ENCODE measurements around the gene FAM200A. TPM values are rescaled to one million over a fixed set of nuclear protein-coding genes. Genes with fewer than 3 reads are reported as not detected.
"Not testable (repeated sequence)": the region's sequence is repeated elsewhere in the genome, so short reads cannot be mapped to it uniquely, and the experiment has no call there.

FAM200A gene
- total RNA-seq, 4 donors from 2014 or later: 2.1 to 3.8 (median 3.3) TPM

GRCh38 chr7:99579281-99579955 is 27.5 kb upstream of the FAM200A start:
- TF ChIP-seq EP300 (IDR thresholded peaks at IDR 0.05): no peak
- no peak for TF ChIP-seq CTCF (IDR thresholded peaks at IDR 0.05)
- TF ChIP-seq POLR2A (IDR thresholded peaks at IDR 0.05; ENCODE audit: low read depth): no peak
- TF ChIP-seq POLR2AphosphoS5 (IDR thresholded peaks at IDR 0.05): no peak
- Histone ChIP-seq H3K27ac (replicated peaks in 1 of 4) (peak overlapping the region; percentile 44 to 70 (median 66)), H3K9me3 (no peaks in the 10 kb centered on the region), H3K4me1 (peaks cover 8 to 18% (median 17%) of the 10 kb centered on the region in 4 donors), H3K36me3 (peaks cover 0 to 7% (median 0%) of the 10 kb centered on the region in 4 donors), H3K4me3 (peak overlapping the region; percentile 71 to 82 (median 74)), H3K27me3 (no peaks in the 10 kb centered on the region)
- intact Hi-C loops (cut with DNase I): no loop called here
- WGBS: 48% methylated on average over 10 of the region's 10 CpGs
- no peak for DNase-seq (ENCODE audit: extremely low spot score)

- intact Hi-C loops (cut with DNase I): no loop called here
- no peaks in the 10 kb centered on the region for H3K9me3 ChIP-seq
- H3K27me3 ChIP-seq: no peaks in the 10 kb centered on the region
- H3K27ac ChIP-seq (replicated peaks in 1 of 4): no peak overlapping the region
- DNase-seq (ENCODE audit: extremely low spot score): no peak
- no peak overlapping the region for H3K4me3 ChIP-seq
- WGBS: 81% methylated on average over 3 of the region's 3 CpGs
- peaks cover 5 to 39% (median 25%) of the 10 kb centered on the region in 4 donors for H3K36me3 ChIP-seq
- H3K4me1 ChIP-seq: peaks cover 8 to 18% (median 17%) of the 10 kb centered on the region in 4 donors
- TF ChIP-seq POLR2AphosphoS5 (IDR thresholded peaks at IDR 0.05): no peak
- no peak for TF ChIP-seq POLR2A (IDR thresholded peaks at IDR 0.05; ENCODE audit: low read depth)
- no peak for TF ChIP-seq EP300 (IDR thresholded peaks at IDR 0.05)
- TF ChIP-seq CTCF (IDR thresholded peaks at IDR 0.05): no peak
These were observed 24.3 kb upstream of the FAM200A start for GRCh38 chr7:99576251-99576650.

GRCh38 chr7:99573257-99573656 is 21.3 kb upstream of the FAM200A start:
- 73% methylated on average over 1 of the region's 1 CpG for WGBS
- Histone ChIP-seq H3K27ac (replicated peaks in 1 of 4) (no peak overlapping the region), H3K9me3 (no peaks in the 10 kb centered on the region), H3K36me3 (peaks cover 21 to 66% (median 42%) of the 10 kb centered on the region in 4 donors), H3K27me3 (no peaks in the 10 kb centered on the region), H3K4me1 (no peaks in the 10 kb centered on the region), H3K4me3 (no peak overlapping the region)
- TF ChIP-seq EP300 (IDR thresholded peaks at IDR 0.05) (no peak), CTCF (IDR thresholded peaks at IDR 0.05) (no peak), POLR2A (IDR thresholded peaks at IDR 0.05; ENCODE audit: low read depth) (no peak), POLR2AphosphoS5 (IDR thresholded peaks at IDR 0.05) (no peak)
- intact Hi-C loops (cut with DNase I): no loop called here
- no peak for DNase-seq (ENCODE audit: extremely low spot score)

- no peaks in the 10 kb centered on the region for H3K4me1 ChIP-seq
- no peak for DNase-seq (ENCODE audit: extremely low spot score)
- H3K27ac ChIP-seq (replicated peaks in 1 of 4): no peak overlapping the region
- no peaks in the 10 kb centered on the region for H3K27me3 ChIP-seq
- 93% methylated on average over 3 of the region's 3 CpGs for WGBS
- no peak overlapping the region for H3K4me3 ChIP-seq
- peaks cover 21 to 77% (median 43%) of the 10 kb centered on the region in 4 donors for H3K36me3 ChIP-seq
- intact Hi-C loops (cut with DNase I): no loop called here
- no peaks in the 10 kb centered on the region for H3K9me3 ChIP-seq
- TF ChIP-seq CTCF (IDR thresholded peaks at IDR 0.05) (no peak), EP300 (IDR thresholded peaks at IDR 0.05) (no peak), POLR2A (IDR thresholded peaks at IDR 0.05; ENCODE audit: low read depth) (no peak), POLR2AphosphoS5 (IDR thresholded peaks at IDR 0.05) (no peak)
These were observed 19.9 kb upstream of the FAM200A start for GRCh38 chr7:99571768-99572167.

GRCh38 chr7:99568770-99569169 is 16.9 kb upstream of the FAM200A start:
- H3K4me3 ChIP-seq; H3K27me3 ChIP-seq; intact Hi-C loops (cut with DNase I); H3K4me1 ChIP-seq; DNase-seq (ENCODE audit: extremely low spot score); H3K27ac ChIP-seq (replicated peaks in 1 of 4); H3K9me3 ChIP-seq: not testable (repeated sequence)
- peaks cover 42 to 93% (median 70%) of the 10 kb centered on the region in 4 donors for H3K36me3 ChIP-seq
- 95% methylated on average over 7 of the region's 7 CpGs for WGBS
